Subcutaneous abdominal adipose tissue (tissue), 5 donors: Measurements from ENCODE around the gene ASIC3.

ENCODE experiments used
- H3K27ac ChIP-seq: one replicate; pipeline ENCODE4 v1.7.0; 2013; ENCODE audit warnings: low read depth, mild to moderate bottlenecking, inconsistent platforms, low read length, moderate library complexity
- H3K27me3 ChIP-seq, 5 donors: one replicate each; pipeline ENCODE4 v1.7.0; 2013; ENCODE audit warnings: low read length in 5 of 5, inconsistent platforms in 1 of 5; ENCODE audit not compliant: control insufficient read depth in 5 of 5, insufficient read depth in 4 of 5
- H3K36me3 ChIP-seq, 5 donors: one replicate each; pipeline ENCODE4 v1.7.0; 2013; ENCODE audit warnings: low read length in 5 of 5; ENCODE audit not compliant: control insufficient read depth in 5 of 5, insufficient read depth in 5 of 5
- H3K4me1 ChIP-seq, 5 donors: one replicate each; pipeline ENCODE4 v1.7.0; 2013; ENCODE audit warnings: low read length in 5 of 5, mild to moderate bottlenecking in 3 of 5, moderate library complexity in 1 of 5; ENCODE audit not compliant: control insufficient read depth in 5 of 5, insufficient read depth in 5 of 5
- H3K4me3 ChIP-seq, 5 donors: one replicate each; pipeline ENCODE4 v1.7.0; 2013; ENCODE audit warnings: low read length in 5 of 5, low read depth in 1 of 5
- H3K9ac ChIP-seq, 5 donors: one replicate each; pipeline ENCODE4 v1.7.0; 2013; ENCODE audit warnings: low read length in 5 of 5, mild to moderate bottlenecking in 4 of 5, moderate library complexity in 3 of 5
- H3K9me3 ChIP-seq, 5 donors: one replicate each; pipeline ENCODE4 v1.7.0; 2013; ENCODE audit warnings: low read length in 5 of 5; ENCODE audit not compliant: control insufficient read depth in 5 of 5
- donor health status: healthy.
- donor health status: healthy.
- donor health status: healthy.
- donor health status: healthy.
- donor health status: healthy.

Gene ASIC3

GRCh38 chr7:151028948-151029501 is 19.3 kb upstream of the ASIC3 start:
- Histone ChIP-seq H3K27me3 (no peaks in the 10 kb centered on the region), H3K9me3 (no peaks in the 10 kb centered on the region), H3K36me3 (peaks cover 0 to 28% (median 7%) of the 10 kb centered on the region in 5 donors), H3K4me3 (peak overlapping the region; percentile 75 to 93 (median 90)), H3K27ac (peak overlapping the region; percentile 72), H3K9ac (peak overlapping the region in 4 of 5 donors; percentile 54 to 78 (median 68)), H3K4me1 (peaks cover 0 to 19% (median 12%) of the 10 kb centered on the region in 5 donors)

DNA sequence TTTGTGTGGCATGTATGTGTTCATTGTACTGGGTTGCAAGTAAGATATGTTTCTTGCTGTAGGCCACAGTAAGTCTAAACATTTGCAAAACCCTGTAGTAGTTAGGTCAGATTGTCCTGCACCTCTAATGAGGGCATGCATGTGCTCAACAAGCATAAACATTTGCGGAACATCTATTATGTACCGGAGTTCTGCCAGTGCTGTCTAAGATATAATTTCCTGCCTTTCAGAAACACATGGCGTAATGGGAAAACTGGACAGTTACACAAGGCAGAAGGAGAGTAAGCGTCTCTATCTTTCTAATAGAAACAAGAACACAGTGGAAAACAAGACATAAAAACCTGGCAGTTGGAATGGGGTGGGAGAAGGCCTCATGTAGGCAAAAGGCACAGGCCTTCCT is 17.3 kb upstream of the ASIC3 start:
- peaks cover 0 to 48% (median 27%) of the 10 kb centered on the region in 5 donors for H3K36me3 ChIP-seq
- H3K27me3 ChIP-seq, result no peaks in the 10 kb centered on the region
- H3K4me3 ChIP-seq, result no peak overlapping the region
- H3K9me3 ChIP-seq, result no peaks in the 10 kb centered on the region
- no peak overlapping the region for H3K27ac ChIP-seq
- H3K9ac ChIP-seq, result no peak overlapping the region
- H3K4me1 ChIP-seq, result peaks cover 0 to 19% (median 12%) of the 10 kb centered on the region in 5 donors

- H3K27me3 ChIP-seq, result no peaks in the 10 kb centered on the region
- peak overlapping the region in 1 of 5 donors; percentile 16 for H3K9ac ChIP-seq
- peaks cover 0 to 13% (median 8%) of the 10 kb centered on the region in 5 donors for H3K4me1 ChIP-seq
- H3K9me3 ChIP-seq, result no peaks in the 10 kb centered on the region
- no peak overlapping the region for H3K4me3 ChIP-seq
- no peak overlapping the region for H3K27ac ChIP-seq
- H3K36me3 ChIP-seq, result peaks cover 0 to 65% (median 41%) of the 10 kb centered on the region in 5 donors
Measured at GRCh38 chr7:151032936-151033863, 15.1 kb upstream of the ASIC3 start.

- no peaks in the 10 kb centered on the region for H3K9me3 ChIP-seq
- H3K4me1 ChIP-seq, result peaks cover 0 to 15% (median 9%) of the 10 kb centered on the region in 5 donors
- no peak overlapping the region for H3K27ac ChIP-seq
- H3K9ac ChIP-seq, result no peak overlapping the region
- H3K36me3 ChIP-seq, result peaks cover 0 to 65% (median 41%) of the 10 kb centered on the region in 5 donors
- no peak overlapping the region for H3K4me3 ChIP-seq
- no peaks in the 10 kb centered on the region for H3K27me3 ChIP-seq
Measured at GRCh38 chr7:151033864-151034249, 14.5 kb upstream of the ASIC3 start.

GRCh38 chr7:151034312-151035025 is 13.9 kb upstream of the ASIC3 start:
- peaks cover 0 to 15% (median 11%) of the 10 kb centered on the region in 5 donors for H3K4me1 ChIP-seq
- no peaks in the 10 kb centered on the region for H3K27me3 ChIP-seq
- H3K27ac ChIP-seq, result no peak overlapping the region
- H3K9ac ChIP-seq, result no peak overlapping the region
- H3K4me3 ChIP-seq, result no peak overlapping the region
- H3K9me3 ChIP-seq, result no peaks in the 10 kb centered on the region
- H3K36me3 ChIP-seq, result peaks cover 0 to 65% (median 41%) of the 10 kb centered on the region in 5 donors

GRCh38 chr7:151035026-151035717 is 13.2 kb upstream of the ASIC3 start:
- no peak overlapping the region for H3K4me3 ChIP-seq

DNA sequence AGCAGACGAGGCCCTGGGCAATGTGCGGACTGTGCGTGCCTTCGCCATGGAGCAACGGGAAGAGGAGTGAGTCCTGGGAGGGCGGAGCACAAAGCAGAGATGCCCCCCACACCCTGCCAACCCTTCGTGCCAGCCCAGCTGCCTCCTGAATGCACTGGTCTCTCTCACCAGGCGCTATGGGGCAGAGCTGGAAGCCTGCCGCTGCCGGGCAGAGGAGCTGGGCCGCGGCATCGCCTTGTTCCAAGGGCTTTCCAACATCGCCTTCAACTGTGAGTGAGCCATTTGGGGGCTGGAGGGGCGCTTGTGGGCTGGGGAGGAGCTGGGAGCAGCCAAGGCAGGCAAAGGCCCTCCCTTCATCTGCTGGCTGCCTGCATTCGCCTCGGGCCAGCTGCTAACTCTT is 12.4 kb upstream of the ASIC3 start:
- no peak overlapping the region for H3K9ac ChIP-seq
- H3K36me3 ChIP-seq, result peaks cover 0 to 64% (median 41%) of the 10 kb centered on the region in 5 donors
- H3K27me3 ChIP-seq, result no peaks in the 10 kb centered on the region
- no peak overlapping the region for H3K27ac ChIP-seq
- no peak overlapping the region for H3K4me3 ChIP-seq
- H3K9me3 ChIP-seq, result no peaks in the 10 kb centered on the region
- H3K4me1 ChIP-seq, result peaks cover 0 to 15% (median 11%) of the 10 kb centered on the region in 5 donors

More at GRCh38 chr7:151035026-151035717, 13.2 kb upstream of the ASIC3 start:
- Histone ChIP-seq H3K9me3 (no peaks in the 10 kb centered on the region), H3K9ac (no peak overlapping the region), H3K36me3 (peaks cover 0 to 65% (median 41%) of the 10 kb centered on the region in 5 donors), H3K4me1 (peaks cover 0 to 15% (median 11%) of the 10 kb centered on the region in 5 donors), H3K27me3 (no peaks in the 10 kb centered on the region), H3K27ac (no peak overlapping the region)

DNA sequence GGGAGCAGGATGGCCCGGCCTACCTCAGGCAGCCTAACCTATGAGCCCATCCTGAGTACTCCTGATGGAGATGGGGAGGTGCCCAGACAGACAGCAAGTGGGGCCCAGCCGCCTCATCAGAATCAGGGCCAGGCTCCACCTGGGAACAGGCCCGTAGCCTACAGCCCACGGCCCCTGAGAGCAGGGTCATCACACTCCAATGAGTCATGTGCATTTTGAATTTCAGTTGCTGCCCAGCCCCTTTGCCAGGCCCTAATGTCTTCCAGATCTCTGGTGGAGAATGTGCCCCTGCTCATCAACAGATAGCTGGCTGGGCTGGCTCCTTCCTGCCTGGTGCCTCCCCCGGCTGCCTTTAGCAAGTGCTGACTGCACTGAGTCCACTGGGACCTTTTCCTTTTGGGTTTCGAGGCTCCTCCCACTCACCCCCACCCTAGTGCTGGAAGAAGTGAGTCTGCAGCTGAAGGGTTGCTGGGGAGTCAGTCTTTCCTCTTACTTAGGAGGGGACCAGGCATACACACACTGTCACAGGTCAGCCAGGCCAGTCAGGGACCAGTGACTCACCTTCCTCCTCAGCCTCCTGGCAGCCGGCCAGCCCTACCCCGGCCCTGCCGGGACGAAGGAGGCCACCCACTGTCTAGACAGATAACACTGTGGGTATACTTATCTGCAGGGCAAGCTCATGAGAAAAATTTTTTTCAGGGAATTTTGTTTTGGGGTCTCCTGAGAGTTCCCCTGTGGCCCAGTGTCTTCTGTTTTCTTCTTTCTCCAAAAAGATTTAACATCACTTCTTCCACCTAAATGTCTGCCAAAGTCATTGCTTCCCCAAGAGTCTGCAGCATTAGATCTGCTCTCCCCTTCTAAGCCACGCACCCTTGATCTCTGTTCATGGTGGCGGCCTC is 9.1 kb upstream of the ASIC3 start:
- H3K27me3 ChIP-seq, result no peaks in the 10 kb centered on the region
- H3K27ac ChIP-seq, result no peak overlapping the region
- H3K4me1 ChIP-seq, result peaks cover 0 to 15% (median 11%) of the 10 kb centered on the region in 5 donors
- H3K9ac ChIP-seq, result peak overlapping the region in 2 of 5 donors; percentile 2 to 37
- H3K4me3 ChIP-seq, result no peak overlapping the region
- H3K9me3 ChIP-seq, result no peaks in the 10 kb centered on the region
- H3K36me3 ChIP-seq, result peaks cover 0 to 62% (median 49%) of the 10 kb centered on the region in 5 donors
